Measurements from ENCODE around the gene CIB1.

Gene CIB1

DNA sequence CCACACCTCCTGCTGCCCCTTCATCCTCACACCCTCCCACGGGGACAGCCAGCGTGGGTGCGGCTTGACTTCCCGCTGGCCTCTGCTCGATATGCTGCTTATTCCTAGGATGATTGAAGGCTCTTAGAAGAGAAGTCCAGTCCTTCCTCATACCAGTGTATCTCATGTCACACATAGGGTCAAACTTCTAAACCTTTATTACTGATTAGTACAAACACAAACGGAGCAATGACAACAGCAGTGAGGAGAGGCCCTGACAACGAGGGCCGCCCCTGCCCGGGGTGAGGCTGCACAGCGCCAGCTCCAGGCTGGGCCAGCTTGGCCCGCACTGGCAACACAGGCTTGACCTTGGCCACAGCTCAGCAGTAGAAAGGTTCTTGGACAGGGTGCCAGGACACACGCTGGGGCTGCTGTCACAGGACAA, 3.7 kb downstream of the CIB1 start:
- no peak overlapping the region for H3K4me3 ChIP-seq (ENCODE audit: control insufficient read depth, low read depth, low read length)
- TF ChIP-seq, protein P1, sequence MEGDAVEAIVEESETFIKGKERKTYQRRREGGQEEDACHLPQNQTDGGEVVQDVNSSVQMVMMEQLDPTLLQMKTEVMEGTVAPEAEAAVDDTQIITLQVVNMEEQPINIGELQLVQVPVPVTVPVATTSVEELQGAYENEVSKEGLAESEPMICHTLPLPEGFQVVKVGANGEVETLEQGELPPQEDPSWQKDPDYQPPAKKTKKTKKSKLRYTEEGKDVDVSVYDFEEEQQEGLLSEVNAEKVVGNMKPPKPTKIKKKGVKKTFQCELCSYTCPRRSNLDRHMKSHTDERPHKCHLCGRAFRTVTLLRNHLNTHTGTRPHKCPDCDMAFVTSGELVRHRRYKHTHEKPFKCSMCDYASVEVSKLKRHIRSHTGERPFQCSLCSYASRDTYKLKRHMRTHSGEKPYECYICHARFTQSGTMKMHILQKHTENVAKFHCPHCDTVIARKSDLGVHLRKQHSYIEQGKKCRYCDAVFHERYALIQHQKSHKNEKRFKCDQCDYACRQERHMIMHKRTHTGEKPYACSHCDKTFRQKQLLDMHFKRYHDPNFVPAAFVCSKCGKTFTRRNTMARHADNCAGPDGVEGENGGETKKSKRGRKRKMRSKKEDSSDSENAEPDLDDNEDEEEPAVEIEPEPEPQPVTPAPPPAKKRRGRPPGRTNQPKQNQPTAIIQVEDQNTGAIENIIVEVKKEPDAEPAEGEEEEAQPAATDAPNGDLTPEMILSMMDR (IDR thresholded peaks at IDR 0.05; ENCODE audit: control insufficient read depth, insufficient read depth, low read depth, low read length, missing control alignments), result no peak
- DNase-seq (ENCODE audit: low read depth), result no peak

DNA sequence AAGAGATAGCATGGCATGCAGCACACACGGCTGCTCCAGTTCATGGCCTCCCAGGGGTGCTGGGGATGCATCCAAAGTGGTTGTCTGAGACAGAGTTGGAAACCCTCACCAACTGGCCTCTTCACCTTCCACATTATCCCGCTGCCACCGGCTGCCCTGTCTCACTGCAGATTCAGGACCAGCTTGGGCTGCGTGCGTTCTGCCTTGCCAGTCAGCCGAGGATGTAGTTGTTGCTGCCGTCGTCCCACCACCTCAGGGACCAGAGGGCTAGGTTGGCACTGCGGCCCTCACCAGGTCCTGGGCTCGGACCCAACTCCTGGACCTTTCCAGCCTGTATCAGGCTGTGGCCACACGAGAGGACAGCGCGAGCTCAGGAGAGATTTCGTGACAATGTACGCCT, 4.8 kb downstream of the CIB1 start:
- no peak for DNase-seq (ENCODE audit: low read depth)
- no peak overlapping the region for H3K4me3 ChIP-seq (ENCODE audit: control insufficient read depth, low read depth, low read length)
- TF ChIP-seq, protein P1 (IDR thresholded peaks at IDR 0.05; ENCODE audit: control insufficient read depth, insufficient read depth, low read depth, low read length, missing control alignments), result no peak

DNA sequence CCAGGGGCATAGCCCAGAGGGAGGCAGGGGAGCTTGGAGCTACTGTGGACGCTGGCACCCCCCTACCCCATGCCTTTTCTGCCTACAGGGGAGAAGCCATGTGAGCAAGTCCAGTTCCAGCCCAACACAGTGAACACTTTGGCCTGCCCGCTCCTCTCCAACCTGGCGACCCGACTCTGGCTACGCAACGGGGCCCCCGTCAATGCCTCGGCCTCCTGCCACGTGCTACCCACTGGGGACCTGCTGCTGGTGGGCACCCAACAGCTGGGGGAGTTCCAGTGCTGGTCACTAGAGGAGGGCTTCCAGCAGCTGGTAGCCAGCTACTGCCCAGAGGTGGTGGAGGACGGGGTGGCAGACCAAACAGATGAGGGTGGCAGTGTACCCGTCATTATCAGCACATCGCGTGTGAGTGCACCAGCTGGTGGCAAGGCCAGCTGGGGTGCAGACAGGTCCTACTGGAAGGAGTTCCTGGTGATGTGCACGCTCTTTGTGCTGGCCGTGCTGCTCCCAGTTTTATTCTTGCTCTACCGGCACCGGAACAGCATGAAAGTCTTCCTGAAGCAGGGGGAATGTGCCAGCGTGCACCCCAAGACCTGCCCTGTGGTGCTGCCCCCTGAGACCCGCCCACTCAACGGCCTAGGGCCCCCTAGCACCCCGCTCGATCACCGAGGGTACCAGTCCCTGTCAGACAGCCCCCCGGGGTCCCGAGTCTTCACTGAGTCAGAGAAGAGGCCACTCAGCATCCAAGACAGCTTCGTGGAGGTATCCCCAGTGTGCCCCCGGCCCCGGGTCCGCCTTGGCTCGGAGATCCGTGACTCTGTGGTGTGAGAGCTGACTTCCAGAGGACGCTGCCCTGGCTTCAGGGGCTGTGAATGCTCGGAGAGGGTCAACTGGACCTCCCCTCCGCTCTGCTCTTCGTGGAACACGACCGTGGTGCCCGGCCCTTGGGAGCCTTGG, 5.6 kb downstream of the CIB1 start:
- H3K4me3 ChIP-seq (ENCODE audit: control insufficient read depth, low read depth, low read length), result no peak overlapping the region
- TF ChIP-seq, protein P1 (IDR thresholded peaks at IDR 0.05; ENCODE audit: control insufficient read depth, insufficient read depth, low read depth, low read length, missing control alignments), result no peak
- no peak for DNase-seq (ENCODE audit: low read depth)

DNA sequence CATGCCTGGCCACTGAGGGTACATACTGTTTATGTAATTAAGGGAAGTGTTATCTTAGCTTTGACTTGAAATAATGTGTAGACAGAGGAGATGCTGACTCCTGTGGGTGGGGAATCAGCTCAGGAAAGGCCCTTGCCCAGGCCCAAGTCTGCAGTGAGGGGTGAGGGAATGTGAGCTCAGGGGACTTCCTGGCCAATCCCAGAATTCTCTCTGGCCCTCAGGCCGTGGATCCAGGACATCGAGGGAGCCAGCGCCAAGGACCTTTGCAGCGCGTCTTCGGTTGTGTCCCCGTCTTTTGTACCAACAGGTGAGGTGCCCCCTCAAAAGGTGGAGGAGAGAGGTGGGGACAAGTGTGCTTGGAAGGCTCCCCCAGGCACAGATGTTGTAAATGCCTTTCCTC, 6.4 kb downstream of the CIB1 start:
- TF ChIP-seq, protein P1 (IDR thresholded peaks at IDR 0.05; ENCODE audit: control insufficient read depth, insufficient read depth, low read depth, low read length, missing control alignments), result no peak
- DNase-seq (ENCODE audit: low read depth), result no peak
- H3K4me3 ChIP-seq (ENCODE audit: control insufficient read depth, low read depth, low read length), result no peak overlapping the region

DNA sequence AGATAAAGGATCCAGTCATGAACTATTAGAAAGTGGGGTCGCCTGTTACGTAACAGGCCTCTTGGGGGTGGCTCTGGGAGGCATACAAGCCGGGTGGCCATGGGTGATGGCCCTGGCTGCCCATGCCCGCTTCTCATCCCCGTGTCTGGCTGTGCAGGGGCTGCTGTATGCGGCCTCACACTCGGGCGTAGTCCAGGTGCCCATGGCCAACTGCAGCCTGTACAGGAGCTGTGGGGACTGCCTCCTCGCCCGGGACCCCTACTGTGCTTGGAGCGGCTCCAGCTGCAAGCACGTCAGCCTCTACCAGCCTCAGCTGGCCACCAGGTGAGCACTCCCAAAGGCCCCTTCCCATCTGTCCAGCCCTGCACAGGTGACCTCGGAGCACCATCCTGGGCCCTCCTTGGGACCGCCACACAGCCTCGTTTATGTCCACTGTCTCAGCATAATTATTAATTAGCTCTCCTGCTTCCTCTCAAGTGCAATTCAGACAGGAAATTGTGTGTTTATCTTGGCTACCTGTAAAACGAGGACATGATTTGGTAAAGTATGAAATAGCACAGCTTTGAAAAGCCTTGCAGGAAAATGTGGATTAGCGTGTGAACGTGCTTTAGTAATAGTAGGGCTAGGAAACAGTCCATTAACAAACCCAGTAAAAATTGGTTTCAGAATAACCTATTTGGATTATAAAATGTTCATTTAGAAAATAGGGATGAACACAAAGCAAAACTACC, 8.1 kb downstream of the CIB1 start:
- DNase-seq (ENCODE audit: low read depth), result no peak
- H3K4me3 ChIP-seq (ENCODE audit: control insufficient read depth, low read depth, low read length), result no peak overlapping the region
- TF ChIP-seq, protein P1 (IDR thresholded peaks at IDR 0.05; ENCODE audit: control insufficient read depth, insufficient read depth, low read depth, low read length, missing control alignments), result no peak

DNA sequence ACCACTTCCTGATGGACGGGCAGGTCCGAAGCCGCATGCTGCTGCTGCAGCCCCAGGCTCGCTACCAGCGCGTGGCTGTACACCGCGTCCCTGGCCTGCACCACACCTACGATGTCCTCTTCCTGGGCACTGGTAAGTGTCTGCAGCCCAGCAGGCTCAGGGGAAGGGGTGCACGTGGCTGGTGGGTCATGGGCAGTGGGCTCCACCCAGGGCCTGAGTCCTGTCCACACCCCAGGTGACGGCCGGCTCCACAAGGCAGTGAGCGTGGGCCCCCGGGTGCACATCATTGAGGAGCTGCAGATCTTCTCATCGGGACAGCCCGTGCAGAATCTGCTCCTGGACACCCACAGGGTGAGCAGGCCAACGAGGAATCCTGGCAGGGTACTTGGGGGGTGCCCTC, 8.7 kb downstream of the CIB1 start:
- H3K4me3 ChIP-seq (ENCODE audit: control insufficient read depth, low read depth, low read length), result no peak overlapping the region
- no peak for DNase-seq (ENCODE audit: low read depth)
- TF ChIP-seq, protein P1 (IDR thresholded peaks at IDR 0.05; ENCODE audit: control insufficient read depth, insufficient read depth, low read depth, low read length, missing control alignments), result no peak

All from AG09309 (cell line).